Measurements from ENCODE around the gene CEP41.

DNA sequence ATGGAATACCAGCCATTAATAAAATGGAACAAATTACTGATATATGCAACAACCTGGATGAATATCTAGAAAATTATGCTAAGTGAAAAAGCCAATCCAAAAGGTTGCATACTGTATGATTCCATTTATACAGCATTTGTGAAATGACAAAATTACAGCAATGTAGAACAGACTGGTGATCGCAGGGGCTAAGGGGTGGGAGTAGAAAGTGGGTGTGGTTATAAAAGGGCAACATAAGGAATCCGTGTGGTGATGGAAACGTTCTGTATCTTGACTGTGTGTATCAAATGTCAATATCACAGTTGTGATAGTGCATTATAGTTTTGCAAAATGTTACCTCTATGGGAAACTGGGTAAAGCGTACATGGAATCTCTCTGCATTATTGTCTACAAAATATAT, 15.0 kb downstream of the CEP41 start:
- TF ChIP-seq, protein P1, sequence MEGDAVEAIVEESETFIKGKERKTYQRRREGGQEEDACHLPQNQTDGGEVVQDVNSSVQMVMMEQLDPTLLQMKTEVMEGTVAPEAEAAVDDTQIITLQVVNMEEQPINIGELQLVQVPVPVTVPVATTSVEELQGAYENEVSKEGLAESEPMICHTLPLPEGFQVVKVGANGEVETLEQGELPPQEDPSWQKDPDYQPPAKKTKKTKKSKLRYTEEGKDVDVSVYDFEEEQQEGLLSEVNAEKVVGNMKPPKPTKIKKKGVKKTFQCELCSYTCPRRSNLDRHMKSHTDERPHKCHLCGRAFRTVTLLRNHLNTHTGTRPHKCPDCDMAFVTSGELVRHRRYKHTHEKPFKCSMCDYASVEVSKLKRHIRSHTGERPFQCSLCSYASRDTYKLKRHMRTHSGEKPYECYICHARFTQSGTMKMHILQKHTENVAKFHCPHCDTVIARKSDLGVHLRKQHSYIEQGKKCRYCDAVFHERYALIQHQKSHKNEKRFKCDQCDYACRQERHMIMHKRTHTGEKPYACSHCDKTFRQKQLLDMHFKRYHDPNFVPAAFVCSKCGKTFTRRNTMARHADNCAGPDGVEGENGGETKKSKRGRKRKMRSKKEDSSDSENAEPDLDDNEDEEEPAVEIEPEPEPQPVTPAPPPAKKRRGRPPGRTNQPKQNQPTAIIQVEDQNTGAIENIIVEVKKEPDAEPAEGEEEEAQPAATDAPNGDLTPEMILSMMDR (IDR thresholded peaks at IDR 0.05), result no peak
- TF ChIP-seq POLR2A (IDR thresholded peaks at IDR 0.05), result no peak
